GM12892 (cell line): ENCODE results near the gene ATP8B4.

Experiments
- POLR2A ChIP-seq: IDR thresholded peaks from 2 replicates; pipeline ENCODE4 v1.6.1; 2011; ENCODE audit warnings: low read depth, low read length, control low read depth
- POLR2AphosphoS5 ChIP-seq: IDR thresholded peaks from 2 replicates; pipeline ENCODE4 v1.6.1; 2011; ENCODE audit warnings: low read depth, low read length, control low read depth
- TAF1 ChIP-seq: IDR thresholded peaks from 2 replicates; pipeline ENCODE4 v1.6.1; 2011; ENCODE audit warnings: low read depth, mild to moderate bottlenecking, control low read depth, low read length, borderline replicate concordance

DNA sequence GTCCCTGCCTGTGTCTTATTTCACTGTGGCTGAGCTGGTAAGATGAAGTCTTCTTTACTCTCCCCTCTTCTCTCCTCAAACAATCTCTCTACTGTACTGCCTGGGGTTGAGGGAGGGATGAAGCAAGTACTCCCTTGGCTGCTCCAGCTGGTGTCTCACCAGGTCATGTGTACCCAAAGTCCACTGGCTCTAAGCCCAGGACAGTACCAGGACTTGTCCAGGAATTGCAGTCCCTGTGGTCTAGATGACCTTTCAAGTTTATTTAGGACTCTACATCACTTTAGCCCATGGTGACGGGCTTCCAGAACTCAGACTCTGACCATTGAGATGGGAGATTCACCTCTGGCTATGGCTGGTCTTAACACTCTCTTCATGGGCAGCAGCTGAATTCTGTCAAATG lies 45.4 kb upstream of the ATP8B4 start:
- TF ChIP-seq TAF1 = no peak
- no peak for TF ChIP-seq POLR2A
- TF ChIP-seq POLR2AphosphoS5 = no peak
